ENCODE measurements around the gene DNM3. TPM values are rescaled to one million over a fixed set of nuclear protein-coding genes. Genes with fewer than 3 reads are reported as not detected.

DNM3 gene
- total and polyA plus RNA-seq, 9 of the 15 experiments (the other 6 are each of a cell fraction or from before 2014, with no cell fraction given) = 0.08 to 0.36 (median 0.22) TPM; not detected in 1

DNA sequence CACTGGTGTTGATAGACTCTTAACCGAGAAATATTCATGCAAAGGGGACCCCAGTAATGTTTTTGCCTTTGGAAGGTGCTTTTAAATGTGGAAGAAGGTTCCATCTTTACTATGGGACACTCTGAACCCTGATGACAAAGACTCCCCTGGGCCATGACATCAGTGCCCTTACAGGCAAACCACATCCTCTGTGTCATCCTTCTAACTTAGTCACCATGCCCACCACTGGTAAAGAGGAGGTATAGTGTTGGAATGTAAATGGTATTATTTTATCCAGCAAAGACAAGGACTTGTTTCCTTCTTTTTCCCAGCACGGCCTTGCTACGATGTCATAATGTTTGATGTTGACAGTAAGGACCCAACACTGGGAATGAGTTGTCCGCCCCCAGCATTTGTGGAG, 47.2 kb upstream of the DNM3 start:
- ATAC-seq = peak; percentile 56
- no peak overlapping the region for H3K4me3 ChIP-seq
- CTCF ChIA-PET (ENCODE audit: low intra/inter-chr PET ratio) = no interaction called here
- DNase-seq (ENCODE audit: extremely low read depth in 1 of 4, low spot score in 3 of 4) = no peak
- in situ Hi-C loops (cut with MboI) = no loop called here
- no peaks in the 10 kb centered on the region for H4K20me1 ChIP-seq (replicated peaks; ENCODE audit: control insufficient read depth, insufficient read depth, low read length)
- no TSS peak for BruUV-seq (replicated peaks)
- intact Hi-C loops (cut with micrococcal nuclease) = no loop called here
- no peak overlapping the region for H3K9ac ChIP-seq (ENCODE audit: insufficient read depth in 1 of 2, low read depth in 2 of 2, low read length in 2 of 2)
- POLR2A ChIA-PET = no interaction called here
- H3K9me3 ChIP-seq (replicated peaks; ENCODE audit: control insufficient read depth, insufficient read depth, low read depth, low read length) = no peaks in the 10 kb centered on the region
- no peak overlapping the region for H2AFZ ChIP-seq (ENCODE audit: low read depth, low read length)
- FAIRE-seq = no peak
- no peak overlapping the region; the same call in 2 of the 3 replicates for H3K27ac ChIP-seq (ENCODE audit: extremely low read depth, low read depth, low read length)
- 89% methylated on average over 4 of the region's 4 CpGs for WGBS (ENCODE audit: insufficient coverage, low coverage, missing lambda C conversion rate)
- no peaks in the 10 kb centered on the region for H3K9me1 ChIP-seq (ENCODE audit: control insufficient read depth, insufficient read depth, low read length)
- H3K4me1 ChIP-seq (replicated peaks in 1 of 2; ENCODE audit: control insufficient read depth in 2 of 2, insufficient read depth in 2 of 2, low read length in 2 of 2) = peaks cover 0 to 9% of the 10 kb centered on the region in 2 experiments; a peak in 3 of 5 replicates
- peaks cover 90% of the 10 kb centered on the region for H3K36me3 ChIP-seq (ENCODE audit: control insufficient read depth, insufficient read depth, low read length)
- peaks cover 2% of the 10 kb centered on the region; the same call in 1 of the 3 replicates for H3K79me2 ChIP-seq (ENCODE audit: control insufficient read depth, insufficient read depth, low read length)
- no peak overlapping the region for H3K4me2 ChIP-seq (ENCODE audit: insufficient read depth, low read length)
- no peaks in the 10 kb centered on the region for H3K27me3 ChIP-seq (ENCODE audit: control insufficient read depth in 2 of 2, insufficient read depth in 2 of 2, low read length in 2 of 2)
- TF ChIP-seq, protein P1, sequence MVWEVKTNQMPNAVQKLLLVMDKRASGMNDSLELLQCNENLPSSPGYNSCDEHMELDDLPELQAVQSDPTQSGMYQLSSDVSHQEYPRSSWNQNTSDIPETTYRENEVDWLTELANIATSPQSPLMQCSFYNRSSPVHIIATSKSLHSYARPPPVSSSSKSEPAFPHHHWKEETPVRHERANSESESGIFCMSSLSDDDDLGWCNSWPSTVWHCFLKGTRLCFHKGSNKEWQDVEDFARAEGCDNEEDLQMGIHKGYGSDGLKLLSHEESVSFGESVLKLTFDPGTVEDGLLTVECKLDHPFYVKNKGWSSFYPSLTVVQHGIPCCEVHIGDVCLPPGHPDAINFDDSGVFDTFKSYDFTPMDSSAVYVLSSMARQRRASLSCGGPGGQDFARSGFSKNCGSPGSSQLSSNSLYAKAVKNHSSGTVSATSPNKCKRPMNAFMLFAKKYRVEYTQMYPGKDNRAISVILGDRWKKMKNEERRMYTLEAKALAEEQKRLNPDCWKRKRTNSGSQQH (CRISPR knock-in tag; IDR thresholded peaks at IDR 0.05) = no peak
- peak; percentile 56; the same call in 1 of the 2 replicates for TF ChIP-seq JUND (IDR thresholded peaks at IDR 0.05; ENCODE audit: borderline replicate concordance, low read depth, low read length)
- no peak for TF ChIP-seq JUND (tag; IDR thresholded peaks at IDR 0.05; ENCODE audit: borderline replicate concordance, low read depth, low read length)
- TF ChIP-seq ZNF561 (CRISPR knock-in tag; conservative IDR thresholded peaks at IDR 0.05) = no peak
- no peak for TF ChIP-seq ZNF184 (CRISPR knock-in tag; IDR thresholded peaks at IDR 0.05)
- no peak for TF ChIP-seq ASH1L (IDR thresholded peaks at IDR 0.05; ENCODE audit: borderline replicate concordance, low read depth, partially characterized antibody)
- 0 out of 2 replicates have a peak, but pooled peaks have one; percentile 20 for TF ChIP-seq ZNF395 (CRISPR knock-in tag; IDR thresholded peaks at IDR 0.05)
- no peak for TF ChIP-seq ZNF354B (CRISPR knock-in tag; IDR thresholded peaks at IDR 0.05)
- TF ChIP-seq ZFPM2 (CRISPR knock-in tag; IDR thresholded peaks at IDR 0.05) = no peak
- no peak for TF ChIP-seq DNMT1 (IDR thresholded peaks at IDR 0.05)
- TF ChIP-seq SIX5 (IDR thresholded peaks at IDR 0.05; ENCODE audit: borderline replicate concordance in 1 of 2, insufficient read depth in 1 of 2, low read depth in 1 of 2, low read length in 2 of 2) = no peak
- TF ChIP-seq FOSL1 (tag; conservative IDR thresholded peaks at IDR 0.05) = peak; percentile 89
- no peak for TF ChIP-seq ID3 (CRISPR knock-in tag; IDR thresholded peaks at IDR 0.05)
- TF ChIP-seq ID3 (tag; IDR thresholded peaks at IDR 0.05) = no peak
- TF ChIP-seq ARID1B (IDR thresholded peaks at IDR 0.05) = peak; percentile 23; the same call in 1 of the 2 replicates
- no peak for TF ChIP-seq ZNF3 (CRISPR knock-in tag; IDR thresholded peaks at IDR 0.05)
- no peak for TF ChIP-seq ZNF668 (CRISPR knock-in tag; IDR thresholded peaks at IDR 0.05)
- no peak for TF ChIP-seq ILF3 (IDR thresholded peaks at IDR 0.05; ENCODE audit: borderline replicate concordance)
- no peak for TF ChIP-seq BRD9 (IDR thresholded peaks at IDR 0.05; ENCODE audit: low read depth, partially characterized antibody)
- TF ChIP-seq E2F3 (CRISPR knock-in tag; IDR thresholded peaks at IDR 0.05) = no peak
- TF ChIP-seq ZNF121 (CRISPR knock-in tag; conservative IDR thresholded peaks at IDR 0.05) = no peak
